HL-60 (cell line): ENCODE measurements around the gene CCDC74B.
"Not testable (repeated sequence)": the region's sequence is repeated elsewhere in the genome, so short reads cannot be mapped to it uniquely, and the experiment has no call there.

Source experiments
- DNase-seq, 2 experiments: peaks; one replicate each; pipeline ENCODE4 v3.0.0-alpha.2; 2010 to 2020; ENCODE audit warnings: low read depth in 1 of 2, low spot score in 1 of 2
- H3K27ac ChIP-seq: fragments of 250-450 bp; sonication (Bioruptor Pico); replicated peaks from 2 replicates; pipeline ENCODE4 v1.5.1; 2020; ENCODE audit warnings: mild to moderate bottlenecking, moderate library complexity
- H3K27me3 ChIP-seq: fragments of 250-450 bp; sonication (Bioruptor Pico); 2 replicates; pipeline ENCODE4 v1.5.1; 2021; ENCODE audit warnings: mild to moderate bottlenecking, moderate library complexity; ENCODE audit not compliant: insufficient read depth, poor library complexity, severe bottlenecking
- H3K4me3 ChIP-seq: replicated peaks from 2 replicates; pipeline ENCODE4 v1.5.1; 2011; ENCODE audit warnings: mild to moderate bottlenecking, control low read depth, low read length; ENCODE audit not compliant: insufficient read depth
- CTCF ChIP-seq: IDR thresholded peaks from one replicate; pipeline ENCODE4 v1.5.1; 2011; ENCODE audit warnings: low read length, control low read depth, inconsistent platforms; ENCODE audit not compliant: insufficient read depth
- GABPA ChIP-seq: IDR thresholded peaks from 2 replicates; pipeline ENCODE4 v1.6.1; 2012; ENCODE audit warnings: low read depth
- POLR2AphosphoS5 ChIP-seq: IDR thresholded peaks from 2 replicates; pipeline ENCODE4 v1.6.1; 2012; ENCODE audit warnings: low read depth
- REST ChIP-seq: IDR thresholded peaks from 2 replicates; pipeline ENCODE4 v1.6.1; 2012; ENCODE audit warnings: low read depth; ENCODE audit not compliant: insufficient replicate concordance
- SPI1 ChIP-seq: IDR thresholded peaks from 2 replicates; pipeline ENCODE4 v1.6.1; 2012; ENCODE audit warnings: low read depth, mild to moderate bottlenecking, borderline replicate concordance

CCDC74B gene

GRCh38 chr2:130157825-130158514 is 13.1 kb upstream of the CCDC74B start:
- not testable (repeated sequence) for H3K4me3 ChIP-seq, H3K27me3 ChIP-seq
- TF ChIP-seq POLR2AphosphoS5 = peak; percentile 34; the same call in 1 of the 2 replicates
- peak; percentile 78 for TF ChIP-seq SPI1
- peak overlapping the region; percentile 49 for H3K27ac ChIP-seq
- peak in 1 of 2 experiments; percentile 68 for DNase-seq

GRCh38 chr2:130157354-130157753 is 12.4 kb upstream of the CCDC74B start:
- peak in 1 of 2 experiments; percentile 51 for DNase-seq
- H3K4me3 ChIP-seq, H3K27me3 ChIP-seq: not testable (repeated sequence)
- 0 out of 2 replicates have a peak, but pooled peaks have one; percentile 30 for TF ChIP-seq POLR2AphosphoS5
- peak overlapping the region; percentile 49 for H3K27ac ChIP-seq

- Histone ChIP-seq H3K4me3 (no peak overlapping the region), H3K27me3 (no peaks in the 10 kb centered on the region), H3K27ac (no peak overlapping the region)
- TF ChIP-seq GABPA = no peak
- TF ChIP-seq REST = no peak
- no peak for TF ChIP-seq POLR2AphosphoS5
- no peak for TF ChIP-seq CTCF
- no peak for TF ChIP-seq SPI1
- DNase-seq = no peak
Observed at GRCh38 chr2:130156624-130157004, 11.7 kb upstream of the CCDC74B start.

GRCh38 chr2:130155956-130156623 is 11.2 kb upstream of the CCDC74B start:
- H3K4me3 ChIP-seq, H3K27ac ChIP-seq, H3K27me3 ChIP-seq: not testable (repeated sequence)
- DNase-seq = peak in 1 of 2 experiments; percentile 24
- peak; percentile 18 for TF ChIP-seq CTCF

GRCh38 chr2:130154773-130155765 is 10.2 kb upstream of the CCDC74B start:
- H3K27me3 ChIP-seq = no peaks in the 10 kb centered on the region
- no peak for DNase-seq
- H3K27ac ChIP-seq = no peak overlapping the region
- TF ChIP-seq CTCF (no peak), SPI1 (no peak), POLR2AphosphoS5 (no peak), REST (no peak)
- no peak overlapping the region for H3K4me3 ChIP-seq

- not testable (repeated sequence) for H3K27me3 ChIP-seq, H3K27ac ChIP-seq, DNase-seq, H3K4me3 ChIP-seq
Observed at GRCh38 chr2:130154423-130154770, 9.5 kb upstream of the CCDC74B start.
